PFSK-1 (cell line): Measurements from ENCODE around the gene CFAP20.

Experiments used
- FOXP2 ChIP-seq: optimal IDR thresholded peaks from 2 replicates; pipeline ENCODE3; 2011; ENCODE audit warnings: borderline replicate concordance, control low read depth, inconsistent platforms; ENCODE audit not compliant: insufficient read depth; ENCODE audit errors: extremely low read length, extremely low read depth
- POLR2AphosphoS5 ChIP-seq: IDR thresholded peaks from 2 replicates; pipeline ENCODE4 v1.6.1; 2012; ENCODE audit warnings: low read depth, mild to moderate bottlenecking, control low read depth, low read length, moderate library complexity
- SIN3A ChIP-seq: IDR thresholded peaks from 2 replicates; pipeline ENCODE4 v1.6.1; 2012; ENCODE audit warnings: mild to moderate bottlenecking, low read length, moderate library complexity, borderline replicate concordance; ENCODE audit not compliant: insufficient read depth
- TAF1 ChIP-seq: IDR thresholded peaks from 2 replicates; pipeline ENCODE4 v1.6.1; 2012; ENCODE audit warnings: low read length, control low read depth, borderline replicate concordance; ENCODE audit not compliant: insufficient read depth
- TF ChIP-seq, protein P1 (sequence below), 2 experiments: IDR thresholded peaks; 2 replicates each; pipeline versions ENCODE4 v1.6.1 to v1.8.0; 2011 to 2012; ENCODE audit warnings: low read depth in 2 of 2, low read length in 2 of 2, control low read depth in 1 of 2, inconsistent platforms in 1 of 2, mild to moderate bottlenecking in 1 of 2, moderate library complexity in 1 of 2; ENCODE audit not compliant: insufficient read depth in 1 of 2

The CFAP20 gene

DNA sequence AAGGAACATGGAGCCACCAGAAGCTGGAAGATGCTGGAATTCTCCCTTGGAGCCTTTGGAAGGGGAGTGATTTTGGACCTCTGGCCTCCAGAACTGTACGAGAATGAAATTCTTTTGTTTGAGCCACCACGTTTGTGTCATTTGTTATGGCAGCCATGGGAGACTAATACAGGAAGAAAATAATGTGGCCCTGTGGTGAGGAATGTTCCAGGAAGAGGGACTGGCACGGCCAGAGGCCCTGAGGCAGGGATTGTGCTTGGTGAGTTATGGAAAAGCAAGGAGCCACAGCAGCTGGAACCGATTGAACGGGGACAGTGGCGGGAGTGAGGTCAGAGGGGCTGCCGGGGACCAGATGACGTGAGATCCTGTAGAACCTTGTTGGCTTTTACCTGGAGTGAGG is 51.4 kb downstream of the CFAP20 start:
- no peak for TF ChIP-seq TAF1
- TF ChIP-seq FOXP2 = no peak
- TF ChIP-seq SIN3A = no peak
- no peak for TF ChIP-seq POLR2AphosphoS5
- TF ChIP-seq, protein P1, sequence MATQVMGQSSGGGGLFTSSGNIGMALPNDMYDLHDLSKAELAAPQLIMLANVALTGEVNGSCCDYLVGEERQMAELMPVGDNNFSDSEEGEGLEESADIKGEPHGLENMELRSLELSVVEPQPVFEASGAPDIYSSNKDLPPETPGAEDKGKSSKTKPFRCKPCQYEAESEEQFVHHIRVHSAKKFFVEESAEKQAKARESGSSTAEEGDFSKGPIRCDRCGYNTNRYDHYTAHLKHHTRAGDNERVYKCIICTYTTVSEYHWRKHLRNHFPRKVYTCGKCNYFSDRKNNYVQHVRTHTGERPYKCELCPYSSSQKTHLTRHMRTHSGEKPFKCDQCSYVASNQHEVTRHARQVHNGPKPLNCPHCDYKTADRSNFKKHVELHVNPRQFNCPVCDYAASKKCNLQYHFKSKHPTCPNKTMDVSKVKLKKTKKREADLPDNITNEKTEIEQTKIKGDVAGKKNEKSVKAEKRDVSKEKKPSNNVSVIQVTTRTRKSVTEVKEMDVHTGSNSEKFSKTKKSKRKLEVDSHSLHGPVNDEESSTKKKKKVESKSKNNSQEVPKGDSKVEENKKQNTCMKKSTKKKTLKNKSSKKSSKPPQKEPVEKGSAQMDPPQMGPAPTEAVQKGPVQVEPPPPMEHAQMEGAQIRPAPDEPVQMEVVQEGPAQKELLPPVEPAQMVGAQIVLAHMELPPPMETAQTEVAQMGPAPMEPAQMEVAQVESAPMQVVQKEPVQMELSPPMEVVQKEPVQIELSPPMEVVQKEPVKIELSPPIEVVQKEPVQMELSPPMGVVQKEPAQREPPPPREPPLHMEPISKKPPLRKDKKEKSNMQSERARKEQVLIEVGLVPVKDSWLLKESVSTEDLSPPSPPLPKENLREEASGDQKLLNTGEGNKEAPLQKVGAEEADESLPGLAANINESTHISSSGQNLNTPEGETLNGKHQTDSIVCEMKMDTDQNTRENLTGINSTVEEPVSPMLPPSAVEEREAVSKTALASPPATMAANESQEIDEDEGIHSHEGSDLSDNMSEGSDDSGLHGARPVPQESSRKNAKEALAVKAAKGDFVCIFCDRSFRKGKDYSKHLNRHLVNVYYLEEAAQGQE (IDR thresholded peaks at IDR 0.05; ENCODE audit: insufficient read depth in 1 of 2, low read depth in 2 of 2, low read length in 2 of 2) = no peak

DNA sequence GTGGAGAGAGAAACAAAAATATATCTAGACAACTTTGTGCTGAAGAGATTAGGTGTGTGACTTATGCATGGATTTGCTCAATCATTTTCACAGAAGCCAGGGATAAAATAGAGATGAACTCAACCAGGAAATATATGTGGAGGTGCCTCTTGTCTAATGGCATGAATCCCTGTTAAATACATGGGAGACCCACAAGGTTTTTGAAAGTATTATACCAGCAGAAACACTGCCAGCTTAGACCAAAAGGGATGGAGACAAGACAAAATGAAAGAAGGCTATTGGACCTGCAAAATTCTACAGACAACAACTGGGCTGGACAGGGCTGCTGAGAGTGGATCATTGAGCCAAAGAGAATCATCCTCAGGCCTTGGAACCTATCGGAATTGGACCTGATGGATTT is 52.7 kb downstream of the CFAP20 start:
- TF ChIP-seq SIN3A = no peak
- TF ChIP-seq, protein P1 (IDR thresholded peaks at IDR 0.05; ENCODE audit: insufficient read depth in 1 of 2, low read depth in 2 of 2, low read length in 2 of 2) = no peak
- no peak for TF ChIP-seq POLR2AphosphoS5
- no peak for TF ChIP-seq TAF1
- no peak for TF ChIP-seq FOXP2

DNA sequence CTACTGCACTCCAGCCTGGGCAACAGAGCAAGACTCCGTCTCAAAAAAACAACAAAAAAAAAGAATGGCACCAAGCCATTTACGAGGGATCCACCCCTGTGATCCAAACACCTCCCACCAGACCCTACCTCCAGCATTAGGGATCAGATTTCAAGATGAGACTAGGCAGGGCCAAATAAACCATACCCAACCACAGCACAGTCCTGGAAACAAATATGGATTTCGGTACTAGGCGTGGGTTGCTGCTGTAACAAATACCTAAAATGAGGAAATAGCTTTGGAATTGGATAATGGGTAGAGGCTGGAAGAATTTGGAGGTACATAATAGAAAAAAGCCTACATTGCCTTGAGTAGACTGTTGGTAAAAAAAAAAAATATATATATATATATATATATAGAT is 54.5 kb downstream of the CFAP20 start:
- no peak for TF ChIP-seq POLR2AphosphoS5
- TF ChIP-seq TAF1 = no peak
- TF ChIP-seq, protein P1 (IDR thresholded peaks at IDR 0.05; ENCODE audit: insufficient read depth in 1 of 2, low read depth in 2 of 2, low read length in 2 of 2) = no peak
- TF ChIP-seq SIN3A = no peak
- no peak for TF ChIP-seq FOXP2

DNA sequence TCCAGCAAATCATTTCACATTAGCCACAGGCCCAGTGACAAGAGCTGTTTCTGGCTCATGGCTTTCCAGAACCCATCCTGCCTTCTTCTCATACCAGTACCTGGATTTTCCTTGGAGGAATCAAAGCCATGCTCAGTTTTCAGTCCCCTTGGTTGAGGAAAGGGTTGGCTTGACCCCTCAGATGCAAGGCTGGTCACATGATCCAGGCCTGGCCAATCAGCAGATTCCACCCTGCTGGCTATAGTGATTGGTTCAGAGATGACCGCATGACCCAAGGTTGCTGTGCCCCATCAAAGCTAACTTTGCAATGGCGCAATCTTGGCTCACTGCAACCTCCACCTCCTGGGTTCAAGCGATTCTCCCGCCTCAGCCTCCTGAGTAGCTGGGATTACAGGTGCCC is 58.6 kb downstream of the CFAP20 start:
- no peak for TF ChIP-seq TAF1
